Dendritic cell treated with granulocyte-macrophage colony-stimulating factor and Interleukin-4, amounts not matched to agents 40 ng/mL and 50 ng/mL, for 4 days (primary cell): ENCODE results near the gene RNASEH2A.
A peak's percentile ranks its signal among the peaks of the same experiment; 100 is the strongest.

ENCODE experiments used
- H3K27ac Mint-ChIP-seq: one replicate; pipeline ENCODE4 v1.8.0; 2022; ENCODE audit warnings: mild to moderate bottlenecking, mixed read lengths
- H3K27me3 Mint-ChIP-seq: one replicate; pipeline ENCODE4 v1.8.0; 2022; ENCODE audit warnings: mild to moderate bottlenecking, mixed read lengths
- H3K36me3 Mint-ChIP-seq: one replicate; pipeline ENCODE4 v1.8.0; 2022; ENCODE audit warnings: low read depth, mixed read lengths
- H3K4me1 Mint-ChIP-seq: one replicate; pipeline ENCODE4 v1.8.0; 2022; ENCODE audit warnings: low read depth, mixed read lengths
- H3K4me3 Mint-ChIP-seq: one replicate; pipeline ENCODE4 v1.8.0; 2022; ENCODE audit warnings: mild to moderate bottlenecking, moderate library complexity, mixed read lengths
- H3K9me3 Mint-ChIP-seq: one replicate; pipeline ENCODE4 v1.8.0; 2022; ENCODE audit warnings: mixed read lengths
- intact Hi-C: fragments of 100-400 bp; cut with micrococcal nuclease; formaldehyde crosslinking; loops from one replicate; pipeline ENCODE4 v1.15.0; 2022

Gene RNASEH2A

DNA sequence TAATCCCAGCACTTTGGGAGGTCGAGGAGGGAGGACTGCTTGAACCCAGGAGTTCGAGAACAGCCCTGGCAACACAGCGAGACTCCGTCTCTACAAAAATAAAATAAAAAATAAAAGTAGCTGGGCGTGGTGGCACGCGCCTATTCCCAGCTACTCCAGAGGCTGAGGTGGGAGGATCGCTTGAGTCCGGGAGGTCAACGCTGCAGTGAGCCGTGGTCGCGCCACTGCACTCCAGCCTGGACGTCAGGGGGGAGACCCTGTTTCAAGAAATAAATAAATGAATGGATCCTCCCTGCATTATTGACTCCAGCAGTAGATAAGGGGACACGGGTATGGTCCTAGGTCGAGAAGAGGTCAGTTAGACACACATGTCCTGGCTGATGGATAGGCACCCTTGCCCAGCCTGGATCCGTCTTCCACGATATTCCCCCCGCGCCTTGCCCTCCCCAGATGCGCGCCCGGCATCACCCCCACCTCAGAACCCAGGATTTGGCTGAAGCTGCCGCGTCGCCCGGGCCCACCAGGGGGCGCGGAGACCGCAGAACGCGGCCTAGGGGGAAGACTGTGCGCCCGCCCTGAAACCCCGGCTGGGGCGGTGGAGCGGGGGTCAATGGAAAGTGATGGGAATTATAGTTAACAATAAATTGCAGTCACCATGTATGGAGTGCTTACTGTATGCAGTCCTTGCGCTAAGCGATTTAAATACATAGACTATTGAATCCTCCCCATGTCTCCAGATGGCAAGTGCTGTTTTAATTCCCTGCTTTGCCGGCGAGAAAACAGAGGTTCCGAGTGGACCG lies 29.0 kb upstream of the RNASEH2A start:
- H3K4me1 Mint-ChIP-seq: peaks cover 57% of the 10 kb centered on the region

GRCh38 chr19:12778017-12778904 lies 28.1 kb upstream of the RNASEH2A start:
- intact Hi-C loops: no loop called here
- Mint-ChIP-seq H3K4me3 (peak overlapping the region; percentile 83), H3K9me3 (no peaks in the 10 kb centered on the region), H3K4me1 (peaks cover 48% of the 10 kb centered on the region), H3K36me3 (peaks cover 21% of the 10 kb centered on the region), H3K27ac (peak overlapping the region; percentile 91), H3K27me3 (no peaks in the 10 kb centered on the region)

More for the DNA sequence above, 29.0 kb upstream of the RNASEH2A start:
- Mint-ChIP-seq H3K36me3 (peaks cover 22% of the 10 kb centered on the region), H3K27me3 (no peaks in the 10 kb centered on the region), H3K4me3 (peak overlapping the region; percentile 83), H3K27ac (peak overlapping the region; percentile 91), H3K9me3 (no peaks in the 10 kb centered on the region)
- intact Hi-C loops: loop anchor here (1.0 kb wide), 2 partner anchors 14 to 19 kb away; partner anchors contain the start of gene JUNB

GRCh38 chr19:12778905-12779161 lies 27.6 kb upstream of the RNASEH2A start:
- Mint-ChIP-seq H3K4me1 (peaks cover 43% of the 10 kb centered on the region), H3K4me3 (peak overlapping the region; percentile 83), H3K27me3 (no peaks in the 10 kb centered on the region), H3K9me3 (no peaks in the 10 kb centered on the region), H3K27ac (peak overlapping the region; percentile 91), H3K36me3 (peaks cover 16% of the 10 kb centered on the region)
- intact Hi-C loops: no loop called here

DNA sequence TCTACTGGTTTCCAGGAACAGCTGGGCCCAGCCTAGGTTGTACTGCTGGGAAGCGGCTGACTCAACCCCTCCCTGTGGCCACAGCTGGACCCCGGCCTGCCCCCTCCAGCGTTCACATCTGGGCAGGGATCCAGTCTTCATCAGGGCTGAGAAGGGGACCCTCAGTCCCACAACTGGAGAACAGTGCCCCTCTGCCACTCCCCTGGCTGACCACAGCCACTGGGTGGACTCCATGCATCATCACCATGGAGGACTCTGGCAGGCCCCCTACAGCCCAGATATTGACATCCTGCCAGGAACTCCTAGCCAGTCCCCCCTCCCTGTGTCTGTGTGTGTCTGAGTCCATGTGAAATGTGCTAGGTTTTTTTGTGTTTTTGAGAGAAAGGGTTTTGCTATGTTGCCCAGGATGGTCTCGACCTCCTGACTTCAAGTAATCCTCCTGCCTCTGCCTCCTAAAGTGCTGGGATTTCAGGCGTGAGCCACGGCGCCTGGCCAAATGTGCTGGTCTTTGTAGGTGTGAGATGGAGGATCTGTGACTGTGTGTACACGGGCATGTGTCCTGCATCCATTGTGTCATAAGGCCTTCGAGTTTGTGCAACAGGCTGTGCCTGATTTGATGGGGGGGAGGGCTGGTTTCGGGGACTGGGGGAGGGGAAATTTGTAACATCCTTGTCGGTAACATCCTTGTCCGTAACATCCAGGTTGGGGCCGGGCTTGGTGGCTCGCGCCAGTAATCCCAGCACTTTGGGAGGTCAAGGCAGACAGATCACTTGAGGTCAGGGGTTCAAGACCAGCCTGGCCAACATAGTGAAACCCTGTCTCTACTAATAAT lies 27.0 kb upstream of the RNASEH2A start:
- H3K4me1 Mint-ChIP-seq: peaks cover 40% of the 10 kb centered on the region
- peak overlapping the region; percentile 91 for H3K27ac Mint-ChIP-seq
- intact Hi-C loops: no loop called here
- H3K27me3 Mint-ChIP-seq: no peaks in the 10 kb centered on the region
- peaks cover 13% of the 10 kb centered on the region for H3K36me3 Mint-ChIP-seq
- no peaks in the 10 kb centered on the region for H3K9me3 Mint-ChIP-seq
- H3K4me3 Mint-ChIP-seq: peak overlapping the region; percentile 83

DNA sequence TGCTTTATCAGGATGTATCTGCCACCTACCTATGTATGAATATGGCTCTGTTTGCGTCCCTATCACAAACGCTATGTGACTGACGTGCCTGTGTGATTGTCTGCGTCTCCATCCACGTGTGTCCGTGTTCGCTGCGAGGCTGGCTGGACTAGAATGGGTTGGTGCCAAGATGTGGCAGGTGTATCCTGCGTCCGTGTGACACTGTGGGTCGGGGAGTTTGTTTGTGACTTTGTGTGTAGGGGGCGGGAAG lies 24.3 kb upstream of the RNASEH2A start:
- peaks cover 41% of the 10 kb centered on the region for H3K4me1 Mint-ChIP-seq
- intact Hi-C loops: loop anchor here (1.0 kb wide), 1 partner anchor 8 kb away; no protein-coding TSS in a partner anchor

DNA sequence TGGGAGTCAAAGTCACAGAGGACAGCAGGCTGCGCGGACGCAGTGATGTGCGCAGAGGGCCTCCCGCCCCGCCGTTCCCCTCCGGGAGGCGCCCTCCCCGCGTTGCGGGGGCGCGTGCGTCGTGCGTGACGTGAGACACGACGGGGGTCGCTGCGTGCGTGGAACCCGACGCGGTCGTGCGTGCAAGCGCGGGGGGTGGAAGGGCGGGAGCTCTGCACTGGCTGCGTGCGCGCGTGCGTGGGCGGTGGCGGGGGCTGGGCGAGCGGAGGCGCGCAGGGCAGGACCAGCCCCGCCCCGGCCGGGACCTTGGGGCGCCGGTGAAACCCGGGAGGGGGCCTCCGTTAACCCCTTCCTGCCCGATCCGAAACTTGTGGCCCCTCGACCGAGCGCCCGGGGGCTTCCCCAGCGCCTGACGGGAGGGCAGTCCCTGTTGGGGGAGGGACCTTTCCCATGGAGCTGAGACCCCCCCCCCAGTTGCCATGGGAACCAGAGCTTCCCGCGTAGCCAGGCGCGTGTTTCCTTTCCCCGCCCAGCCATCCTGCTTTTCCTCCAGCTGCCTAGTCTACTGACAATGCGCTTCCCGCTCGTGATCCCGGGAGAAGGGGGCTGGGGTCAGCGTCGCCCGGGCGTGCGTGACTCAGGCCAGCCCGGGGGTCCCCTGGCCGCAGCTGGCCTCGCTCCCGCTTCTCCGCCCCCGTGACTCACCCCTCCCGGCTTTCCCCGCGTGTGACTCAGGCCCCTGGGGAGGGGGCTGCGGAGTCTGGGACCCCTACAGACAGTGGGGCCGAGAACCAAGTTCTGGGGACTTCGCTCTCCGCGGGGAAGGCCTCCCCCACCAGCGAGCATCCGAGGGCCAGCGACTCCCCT lies 23.7 kb upstream of the RNASEH2A start:
- H3K4me1 Mint-ChIP-seq: peaks cover 36% of the 10 kb centered on the region
- H3K27me3 Mint-ChIP-seq: no peaks in the 10 kb centered on the region
- no peak overlapping the region for H3K27ac Mint-ChIP-seq
- no peak overlapping the region for H3K4me3 Mint-ChIP-seq
- H3K36me3 Mint-ChIP-seq: peaks cover 10% of the 10 kb centered on the region
- no peaks in the 10 kb centered on the region for H3K9me3 Mint-ChIP-seq
- intact Hi-C loops: loop anchor here (1.0 kb wide), 1 partner anchor 8 kb away; no protein-coding TSS in a partner anchor

More for the DNA sequence above, 24.3 kb upstream of the RNASEH2A start:
- Mint-ChIP-seq H3K9me3 (no peaks in the 10 kb centered on the region), H3K4me3 (no peak overlapping the region), H3K27me3 (no peaks in the 10 kb centered on the region), H3K36me3 (peaks cover 13% of the 10 kb centered on the region), H3K27ac (no peak overlapping the region)

DNA sequence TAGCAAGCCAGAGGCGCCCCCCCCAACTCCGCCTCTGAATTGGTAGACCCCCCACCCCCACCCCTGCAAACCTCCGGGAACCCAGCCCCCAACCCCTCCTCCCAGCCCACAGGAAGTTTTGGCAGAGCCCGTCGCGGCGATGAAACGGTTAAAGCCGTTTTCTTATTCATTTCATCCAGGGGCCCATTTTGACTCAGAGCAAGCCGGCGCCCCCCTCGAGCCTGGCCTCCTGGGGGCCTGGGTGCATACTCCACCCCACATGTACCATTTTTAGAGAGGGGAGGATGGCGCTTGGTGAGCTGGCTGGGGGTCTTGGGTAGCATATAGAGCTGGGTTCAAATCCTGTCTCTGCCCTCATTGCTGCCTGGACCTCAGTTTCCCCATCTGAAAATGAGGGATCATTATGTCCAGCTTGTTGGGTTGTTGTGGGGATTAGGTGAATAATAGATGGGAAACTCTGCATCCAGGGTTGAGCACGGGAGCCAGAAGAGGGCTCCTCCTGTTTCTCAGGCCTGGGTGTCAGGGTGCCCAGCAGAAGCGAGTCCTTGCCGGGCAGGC lies 23.0 kb upstream of the RNASEH2A start:
- no peaks in the 10 kb centered on the region for H3K27me3 Mint-ChIP-seq

DNA sequence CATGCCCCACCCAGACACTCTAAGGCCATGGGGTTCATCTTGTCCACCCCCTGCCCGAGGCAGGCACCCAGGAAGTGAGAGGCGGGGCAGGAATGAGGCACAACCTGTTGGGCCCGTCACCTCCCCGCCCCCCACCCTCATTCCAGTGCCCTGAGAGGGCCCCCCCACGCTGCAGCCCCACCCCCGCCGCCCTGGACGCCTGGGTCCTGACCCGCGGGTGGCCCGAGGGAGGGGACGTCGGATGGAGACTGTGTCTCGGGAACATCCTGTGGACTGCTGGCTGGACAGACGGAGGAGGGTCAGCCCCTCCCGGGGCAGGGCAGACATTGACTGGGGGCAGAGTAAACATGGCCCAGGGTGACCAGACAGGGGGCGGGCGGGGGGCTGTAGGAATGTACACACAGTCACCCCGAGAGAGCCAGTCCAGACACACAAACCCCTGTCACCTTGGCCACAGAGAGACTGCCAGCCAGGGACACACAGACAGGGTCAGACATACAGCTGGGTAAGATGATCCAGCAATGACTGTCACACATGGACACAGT lies 22.5 kb upstream of the RNASEH2A start:
- no peak overlapping the region for H3K4me3 Mint-ChIP-seq
- H3K9me3 Mint-ChIP-seq: no peaks in the 10 kb centered on the region
- H3K27ac Mint-ChIP-seq: no peak overlapping the region
- H3K4me1 Mint-ChIP-seq: peaks cover 40% of the 10 kb centered on the region
- peaks cover 3% of the 10 kb centered on the region for H3K36me3 Mint-ChIP-seq
- H3K27me3 Mint-ChIP-seq: no peaks in the 10 kb centered on the region
- intact Hi-C loops: no loop called here

More for the DNA sequence above, 23.0 kb upstream of the RNASEH2A start:
- H3K27ac Mint-ChIP-seq: no peak overlapping the region
- intact Hi-C loops: no loop called here
- H3K4me1 Mint-ChIP-seq: peaks cover 40% of the 10 kb centered on the region
- no peak overlapping the region for H3K4me3 Mint-ChIP-seq
- H3K9me3 Mint-ChIP-seq: no peaks in the 10 kb centered on the region
- peaks cover 3% of the 10 kb centered on the region for H3K36me3 Mint-ChIP-seq

- no peaks in the 10 kb centered on the region for H3K9me3 Mint-ChIP-seq
- intact Hi-C loops: no loop called here
- H3K27me3 Mint-ChIP-seq: no peaks in the 10 kb centered on the region
- peaks cover 8% of the 10 kb centered on the region for H3K36me3 Mint-ChIP-seq
- no peak overlapping the region for H3K4me3 Mint-ChIP-seq
- peaks cover 38% of the 10 kb centered on the region for H3K4me1 Mint-ChIP-seq
- H3K27ac Mint-ChIP-seq: no peak overlapping the region
Observed at GRCh38 chr19:12784394-12784870, 22.0 kb upstream of the RNASEH2A start.

DNA sequence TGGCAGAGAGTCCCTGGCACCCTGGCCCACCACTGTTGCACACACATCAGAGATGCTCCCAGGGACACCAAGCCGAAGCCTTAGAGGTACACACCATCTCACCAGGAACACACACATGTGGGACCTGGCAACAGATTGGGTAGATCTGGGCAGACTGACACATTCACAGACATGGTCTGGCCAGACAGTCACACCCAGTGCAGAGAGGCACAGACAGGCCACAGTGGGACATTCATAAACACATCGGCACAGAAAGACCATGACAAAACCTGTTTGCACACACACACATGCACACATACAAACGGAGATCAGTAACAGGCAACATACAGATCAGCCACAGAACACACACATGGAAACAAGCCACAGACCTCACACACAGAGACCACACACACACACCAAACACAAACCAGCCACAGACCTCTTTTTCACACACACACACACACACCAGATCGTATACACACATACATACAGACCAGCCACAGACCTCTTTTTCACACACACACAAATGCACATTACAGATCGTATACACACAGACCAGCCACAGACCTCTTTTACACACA lies 21.4 kb upstream of the RNASEH2A start:
- no peak overlapping the region for H3K4me3 Mint-ChIP-seq
- peaks cover 9% of the 10 kb centered on the region for H3K36me3 Mint-ChIP-seq
- no peaks in the 10 kb centered on the region for H3K9me3 Mint-ChIP-seq
- H3K27ac Mint-ChIP-seq: no peak overlapping the region
- intact Hi-C loops: no loop called here
- H3K27me3 Mint-ChIP-seq: no peaks in the 10 kb centered on the region
- peaks cover 35% of the 10 kb centered on the region for H3K4me1 Mint-ChIP-seq

DNA sequence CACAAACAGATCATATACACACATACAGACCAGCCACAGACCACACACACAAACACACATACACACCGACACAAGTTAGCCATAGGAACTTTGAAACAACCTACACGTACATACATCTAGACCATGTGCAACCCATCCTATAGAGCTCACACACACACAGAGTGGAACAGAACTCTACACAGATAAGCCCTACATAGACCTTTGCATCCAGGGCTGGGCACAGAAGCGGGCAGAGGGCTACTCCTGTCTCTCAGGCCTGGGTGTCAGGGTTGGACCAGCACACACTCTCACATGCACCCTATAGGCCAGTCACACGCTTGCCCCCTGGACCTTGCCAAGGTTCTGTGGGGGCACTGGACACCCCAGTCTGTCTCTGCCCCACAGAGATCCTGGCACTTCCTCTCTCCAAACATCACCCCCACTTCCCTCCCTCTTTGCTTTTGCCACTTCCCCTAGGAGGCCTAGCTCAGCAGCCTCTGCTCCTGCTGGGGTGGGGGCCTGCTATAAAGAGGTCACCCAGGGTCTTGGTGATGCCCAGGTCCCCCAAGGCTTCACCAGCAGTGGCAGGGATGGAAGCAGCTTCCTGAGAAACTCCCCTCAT lies 20.9 kb upstream of the RNASEH2A start:
- Mint-ChIP-seq H3K4me1 (peaks cover 36% of the 10 kb centered on the region), H3K27ac (no peak overlapping the region), H3K4me3 (no peak overlapping the region), H3K36me3 (peaks cover 13% of the 10 kb centered on the region), H3K27me3 (no peaks in the 10 kb centered on the region), H3K9me3 (no peaks in the 10 kb centered on the region)
- intact Hi-C loops: no loop called here
